Uterus (tissue), 4 donors: ENCODE data around the gene VGF. TPM values are rescaled to one million over a fixed set of nuclear protein-coding genes. Genes with fewer than 3 reads are reported as not detected.

ENCODE experiments used
- DNase-seq, 2 donors: peaks; one replicate each; pipeline ENCODE4 v3.0.0-alpha.2; 2019 to 2020
- H3K27ac ChIP-seq, 2 donors: fragments of 200-600 bp; sonication (generic); 1 replicate in 1 of 2; 2 replicates in 1 of 2; pipeline ENCODE4 v1.5.1; 2016 to 2018
- H3K27me3 ChIP-seq, 2 donors: fragments of 200-600 bp; sonication (generic); one replicate each; pipeline ENCODE4 v1.5.1; 2018 to 2019; ENCODE audit warnings: control low read depth in 1 of 2
- H3K36me3 ChIP-seq, 2 donors: fragments of 200-600 bp; sonication (generic); one replicate each; pipeline ENCODE4 v1.5.1; 2019; ENCODE audit warnings: control low read depth in 1 of 2
- H3K4me1 ChIP-seq, 2 donors: fragments of 200-600 bp; sonication (generic); one replicate each; pipeline ENCODE4 v1.5.1; 2018 to 2019; ENCODE audit warnings: control low read depth in 1 of 2
- H3K4me3 ChIP-seq, 2 donors: fragments of 200-600 bp; sonication (generic); 1 replicate in 1 of 2; 2 replicates in 1 of 2; pipeline ENCODE4 v1.5.1; 2018 to 2019; ENCODE audit warnings: mild to moderate bottlenecking in 1 of 2
- H3K9me3 ChIP-seq, 2 donors: fragments of 200-600 bp; sonication (generic); one replicate each; pipeline ENCODE4 v1.5.1; 2019; ENCODE audit warnings: control low read depth in 1 of 2
- CTCF ChIP-seq, 4 experiments: fragments of 200-600 bp in 2 of 4; fragments of 450-650 bp in 2 of 4; sonication (generic) in 2 of 4; IDR thresholded peaks; one replicate each; pipeline ENCODE4 v1.5.1; 2016 to 2019; ENCODE audit warnings: antibody characterized with exemption in 4 of 4, mild to moderate bottlenecking in 2 of 4, moderate library complexity in 1 of 4
- POLR2A ChIP-seq, 2 donors: fragments of 450-650 bp; IDR thresholded peaks; one replicate each; pipeline ENCODE4 v1.6.1; 2016; ENCODE audit warnings: antibody characterized with exemption in 2 of 2, mild to moderate bottlenecking in 1 of 2, moderate library complexity in 1 of 2
- intact Hi-C: fragments of 100-400 bp; cut with DNase I; formaldehyde crosslinking; loops from one replicate; pipeline ENCODE4 v1.15.1; 2023; ENCODE audit warnings: low total_unique reads
- total RNA-seq, 4 donors: library from RNA; depleted of rRNA in 3 of 4; stranded (reverse); fragments of >200 nt in 3 of 4; gene quantifications; one replicate each; pipeline versions ENCODE4 v1.1.0 to v1.2.4, GENCODE V29; 2014 to 2023
- donor health status: DM: yes; HTN: yes; CAD: no.

VGF gene
- total RNA-seq, 4 donors from 2014 or later = 0.14 TPM; not detected in 3

- Histone ChIP-seq H3K36me3 (no peaks in the 10 kb centered on the region), H3K27ac (no peak overlapping the region), H3K4me3 (no peak overlapping the region), H3K4me1 (no peaks in the 10 kb centered on the region), H3K27me3 (peaks cover 5 to 13% of the 10 kb centered on the region in 2 donors), H3K9me3 (no peaks in the 10 kb centered on the region)
- DNase-seq = no peak
- intact Hi-C loops = no loop called here
- TF ChIP-seq CTCF (IDR thresholded peaks at IDR 0.05) (no peak), POLR2A (IDR thresholded peaks at IDR 0.05) (no peak)
Observed at GRCh38 chr7:101185258-101185839, 20.0 kb upstream of the VGF start.

DNA sequence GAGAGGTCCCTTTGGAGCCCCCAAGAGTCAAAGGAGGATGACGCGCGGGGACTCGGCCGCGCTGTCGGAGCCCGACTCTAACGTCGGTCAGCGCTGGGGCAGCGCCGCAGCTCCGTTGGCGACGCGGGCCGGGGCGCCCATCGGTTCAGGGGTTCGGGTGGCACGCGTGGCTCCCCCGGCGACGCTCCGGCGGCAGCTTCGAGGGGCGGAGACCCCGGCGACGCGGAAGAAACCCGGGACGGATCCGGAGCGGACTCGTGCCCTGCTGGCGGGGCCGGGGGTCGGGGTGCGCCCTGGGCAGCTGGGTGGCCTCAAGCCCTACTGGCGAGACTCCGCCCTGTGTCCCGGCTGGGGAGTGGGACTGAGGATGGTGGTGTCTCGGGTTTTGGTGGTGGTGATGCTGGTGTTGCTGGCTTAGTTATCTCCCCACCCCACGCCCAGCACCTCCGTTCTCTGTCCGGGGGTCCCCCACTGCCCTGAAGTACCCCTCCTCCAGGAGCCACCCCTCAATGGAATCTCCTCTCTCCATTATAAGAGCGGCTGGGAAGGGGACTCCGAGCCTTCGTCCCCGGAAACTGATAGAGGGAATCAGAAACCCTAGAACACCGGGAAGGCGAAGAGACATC, 14.9 kb upstream of the VGF start, which contains the start of gene NAT16:
NAT16 (minus strand) TSS at position 164 of the 626 bp plus-strand sequence. CDS start 5,486 bp downstream, outside the sequence.
- no peak within 1 kb of the TSS for H3K27ac ChIP-seq
- no peak within 1 kb of the TSS for H3K4me3 ChIP-seq
- intact Hi-C loops = no loop called here
- peaks cover 0 to 6% of the 10 kb centered on the region in 2 donors for H3K4me1 ChIP-seq
- peaks cover 5 to 48% of the 10 kb centered on the region in 2 donors for H3K27me3 ChIP-seq
- TF ChIP-seq POLR2A (IDR thresholded peaks at IDR 0.05) = no peak
- no peak for TF ChIP-seq CTCF (IDR thresholded peaks at IDR 0.05)
- DNase-seq = no peak
- H3K9me3 ChIP-seq = no peaks in the 10 kb centered on the region
- no peaks in the 10 kb centered on the region for H3K36me3 ChIP-seq

DNA sequence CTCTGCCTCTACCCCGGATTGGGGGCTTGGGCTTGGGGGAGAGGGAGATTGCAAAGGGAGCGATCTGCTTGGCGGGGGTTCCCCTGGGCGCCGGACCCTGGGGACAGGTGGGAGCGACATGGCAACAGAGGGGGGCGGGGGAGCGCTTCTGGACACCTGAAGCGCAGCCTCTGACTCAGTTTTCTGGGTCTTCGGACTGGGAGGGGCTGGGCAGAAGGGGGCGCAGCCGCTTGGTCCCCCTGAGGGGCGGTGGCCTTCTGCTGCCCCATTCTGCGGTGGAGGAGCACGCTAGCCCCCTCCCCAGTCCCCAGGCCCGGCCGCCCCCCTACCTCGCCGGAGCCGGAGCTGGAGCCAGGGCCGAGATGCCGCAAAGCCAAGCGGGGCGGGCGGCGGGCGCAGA, 14.3 kb upstream of the VGF start:
- Histone ChIP-seq H3K9me3 (no peaks in the 10 kb centered on the region), H3K36me3 (no peaks in the 10 kb centered on the region), H3K4me3 (no peak overlapping the region), H3K4me1 (peaks cover 0 to 6% of the 10 kb centered on the region in 2 donors), H3K27me3 (peaks cover 6 to 53% of the 10 kb centered on the region in 2 donors), H3K27ac (no peak overlapping the region)
- intact Hi-C loops = no loop called here
- DNase-seq = no peak
- TF ChIP-seq POLR2A (IDR thresholded peaks at IDR 0.05) (no peak), CTCF (IDR thresholded peaks at IDR 0.05) (no peak)

- no peak for DNase-seq
- TF ChIP-seq CTCF (IDR thresholded peaks at IDR 0.05) (no peak), POLR2A (IDR thresholded peaks at IDR 0.05) (no peak)
- no peak overlapping the region for H3K27ac ChIP-seq
- intact Hi-C loops = no loop called here
- H3K27me3 ChIP-seq = peaks cover 12 to 59% of the 10 kb centered on the region in 2 donors
- H3K4me1 ChIP-seq = peaks cover 0 to 6% of the 10 kb centered on the region in 2 donors
- no peaks in the 10 kb centered on the region for H3K36me3 ChIP-seq
- H3K9me3 ChIP-seq = no peaks in the 10 kb centered on the region
- no peak overlapping the region for H3K4me3 ChIP-seq
Observed at GRCh38 chr7:101179117-101179516, 13.7 kb upstream of the VGF start.

DNA sequence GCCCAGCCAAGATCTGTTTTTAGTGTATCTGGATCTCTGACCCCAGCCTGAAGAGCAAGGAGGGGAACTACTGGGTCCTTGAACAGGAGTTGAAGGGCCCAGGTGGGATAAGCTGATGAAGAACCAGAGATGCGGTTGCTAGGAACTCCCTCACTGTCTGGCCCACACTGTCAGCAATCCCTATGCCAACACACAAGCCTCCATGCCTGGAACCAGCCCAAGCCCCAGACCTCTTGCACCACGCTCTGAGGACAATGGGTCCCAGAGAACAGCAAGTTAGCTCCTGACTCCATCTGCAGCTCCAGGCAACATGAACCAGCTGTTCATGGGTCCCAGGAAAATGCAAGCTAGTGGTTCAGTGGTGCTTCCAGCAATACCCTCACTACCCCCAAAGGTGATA, 12.3 kb upstream of the VGF start:
- no peak for TF ChIP-seq POLR2A (IDR thresholded peaks at IDR 0.05)
- TF ChIP-seq CTCF (IDR thresholded peaks at IDR 0.05) = no peak
- Histone ChIP-seq H3K4me3 (no peak overlapping the region), H3K4me1 (peaks cover 0 to 17% of the 10 kb centered on the region in 2 donors), H3K9me3 (no peaks in the 10 kb centered on the region), H3K27ac (no peak overlapping the region), H3K27me3 (peaks cover 25 to 74% of the 10 kb centered on the region in 2 donors), H3K36me3 (no peaks in the 10 kb centered on the region)
- no peak for DNase-seq
- intact Hi-C loops = no loop called here
